Ascending aorta (tissue), 2 donors: ENCODE results near the gene CATSPER1. TPM values are rescaled to one million over a fixed set of nuclear protein-coding genes. Genes with fewer than 3 reads are reported as not detected.

Experiments
- DNase-seq, 2 donors: peaks; one replicate each; pipeline ENCODE4 v3.0.0-alpha.2; 2019; ENCODE audit warnings: low spot score in 2 of 2
- H3K27ac ChIP-seq, 2 donors: fragments of 200-600 bp; sonication (generic); one replicate each; pipeline ENCODE4 v1.5.1; 2016 to 2017; ENCODE audit warnings: mild to moderate bottlenecking in 1 of 2
- H3K27me3 ChIP-seq: fragments of 200-600 bp; sonication (generic); one replicate; pipeline ENCODE4 v1.5.1; 2017
- H3K36me3 ChIP-seq, 2 donors: fragments of 200-600 bp; sonication (generic); one replicate each; pipeline ENCODE4 v1.5.1; 2016
- H3K4me1 ChIP-seq, 2 donors: fragments of 200-600 bp; sonication (generic); one replicate each; pipeline ENCODE4 v1.5.1; 2016 to 2017; ENCODE audit warnings: mild to moderate bottlenecking in 1 of 2
- H3K4me3 ChIP-seq, 2 donors: fragments of 200-600 bp; sonication (generic); one replicate each; pipeline ENCODE4 v1.5.1; 2016 to 2017; ENCODE audit warnings: mild to moderate bottlenecking in 1 of 2
- H3K9me3 ChIP-seq, 2 donors: fragments of 200-600 bp; sonication (generic); one replicate each; pipeline ENCODE4 v1.5.1; 2016
- CTCF ChIP-seq, 3 experiments: fragments of 200-600 bp in 2 of 3; fragments of 450-650 bp in 1 of 3; sonication (generic) in 2 of 3; IDR thresholded peaks; one replicate each; pipeline ENCODE4 v1.5.1; 2016 to 2019; ENCODE audit warnings: antibody characterized with exemption in 3 of 3, mild to moderate bottlenecking in 1 of 3, moderate library complexity in 1 of 3
- intact Hi-C: fragments of 100-400 bp; cut with DNase I; formaldehyde crosslinking; loops from one replicate; pipeline ENCODE4 v1.15.1; 2023
- total RNA-seq: library from RNA; depleted of rRNA; stranded (reverse); fragments of >200 nt; gene quantifications from one replicate; pipeline ENCODE4 v1.1.0, GENCODE V29; 2016

Gene CATSPER1
- total RNA-seq: not detected

- Histone ChIP-seq H3K4me3 (no peak within 1 kb of the TSS), H3K27ac (no peak within 1 kb of the TSS), H3K4me1 (peaks cover 9 to 20% of the 10 kb centered on the region in 2 donors), H3K27me3 (no peaks in the 10 kb centered on the region), H3K36me3 (no peaks in the 10 kb centered on the region), H3K9me3 (no peaks in the 10 kb centered on the region)
- intact Hi-C loops: no loop called here
- no peak for DNase-seq
- no peak for TF ChIP-seq CTCF (IDR thresholded peaks at IDR 0.05)
Measured at GRCh38 chr11:66026017-66026529, at the start of gene CATSPER1. Gene CATSPER1 (minus strand): TSS chr11:66026479. CDS start chr11:66026379, 100 bp downstream.

- Histone ChIP-seq H3K9me3 (no peaks in the 10 kb centered on the region), H3K27ac (no peak overlapping the region), H3K36me3 (peaks cover 0 to 6% of the 10 kb centered on the region in 2 donors), H3K4me1 (peaks cover 8 to 23% of the 10 kb centered on the region in 2 donors), H3K27me3 (no peaks in the 10 kb centered on the region), H3K4me3 (no peak overlapping the region)
- no peak for DNase-seq
- intact Hi-C loops: no loop called here
- no peak for TF ChIP-seq CTCF (IDR thresholded peaks at IDR 0.05)
Measured at GRCh38 chr11:66075273-66075672, 49.0 kb upstream of the CATSPER1 start.

- Histone ChIP-seq H3K27ac (no peak overlapping the region), H3K9me3 (no peaks in the 10 kb centered on the region), H3K4me3 (no peak overlapping the region), H3K36me3 (peaks cover 0 to 6% of the 10 kb centered on the region in 2 donors), H3K4me1 (peaks cover 4 to 29% of the 10 kb centered on the region in 2 donors), H3K27me3 (no peaks in the 10 kb centered on the region)
- no peak for TF ChIP-seq CTCF (IDR thresholded peaks at IDR 0.05)
- DNase-seq: no peak
- intact Hi-C loops: loop anchor here (5.0 kb wide), 1 partner anchor 194 kb away; the partner anchor contains the start of gene RAB1B
Measured at GRCh38 chr11:66073669-66074068, 47.4 kb upstream of the CATSPER1 start.

- intact Hi-C loops: loop anchor here (5.0 kb wide), 1 partner anchor 195 kb away; the partner anchor contains the start of gene RAB1B
- no peak overlapping the region for H3K27ac ChIP-seq
Measured at GRCh38 chr11:66072518-66072917, 46.2 kb upstream of the CATSPER1 start.

GRCh38 chr11:66072081-66072480 is 45.8 kb upstream of the CATSPER1 start:
- Histone ChIP-seq H3K27me3 (no peaks in the 10 kb centered on the region), H3K9me3 (no peaks in the 10 kb centered on the region), H3K4me1 (peaks cover 4 to 31% of the 10 kb centered on the region in 2 donors), H3K4me3 (peak overlapping the region in 1 of 2 donors; percentile 91), H3K36me3 (peaks cover 12 to 16% of the 10 kb centered on the region in 2 donors), H3K27ac (peak overlapping the region in 1 of 2 donors; percentile 77)
- DNase-seq: no peak
- intact Hi-C loops: loop anchor here (5.0 kb wide), 1 partner anchor 195 kb away; the partner anchor contains the start of gene RAB1B
- TF ChIP-seq CTCF (IDR thresholded peaks at IDR 0.05): no peak

More at GRCh38 chr11:66072518-66072917, 46.2 kb upstream of the CATSPER1 start:
- H3K27me3 ChIP-seq: no peaks in the 10 kb centered on the region
- TF ChIP-seq CTCF (IDR thresholded peaks at IDR 0.05): no peak
- no peaks in the 10 kb centered on the region for H3K9me3 ChIP-seq
- DNase-seq: no peak
- peaks cover 7 to 12% of the 10 kb centered on the region in 2 donors for H3K36me3 ChIP-seq
- H3K4me3 ChIP-seq: no peak overlapping the region
- H3K4me1 ChIP-seq: peaks cover 4 to 33% of the 10 kb centered on the region in 2 donors
